Amniotic stem cell (primary cell): ENCODE results near the gene ZFYVE27.

Experiments
- DNase-seq: peaks from one replicate; lab custom pipeline; 2025; lab: John Stamatoyannopoulos, UW

ZFYVE27 gene

DNA sequence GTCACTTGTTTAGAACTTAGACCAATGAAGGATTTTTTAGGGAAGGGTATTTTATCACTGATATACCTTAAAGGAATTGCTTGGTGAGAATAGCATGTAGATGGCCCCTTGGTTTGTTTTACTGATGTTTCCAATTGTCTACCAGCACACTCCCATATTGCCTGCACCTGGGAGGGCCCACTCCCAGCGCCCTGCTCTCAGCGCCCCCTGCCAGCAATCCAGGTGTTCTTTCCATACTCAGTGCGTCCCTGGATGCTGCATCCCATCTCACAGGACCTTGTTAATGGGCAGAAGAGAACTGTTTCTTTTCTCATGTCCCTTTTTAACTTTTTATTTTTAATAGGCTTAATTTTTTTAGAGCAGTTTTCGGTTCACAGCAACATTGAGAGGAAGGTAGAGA lies 59.0 kb downstream of the ZFYVE27 start:
- no peak for DNase-seq

DNA sequence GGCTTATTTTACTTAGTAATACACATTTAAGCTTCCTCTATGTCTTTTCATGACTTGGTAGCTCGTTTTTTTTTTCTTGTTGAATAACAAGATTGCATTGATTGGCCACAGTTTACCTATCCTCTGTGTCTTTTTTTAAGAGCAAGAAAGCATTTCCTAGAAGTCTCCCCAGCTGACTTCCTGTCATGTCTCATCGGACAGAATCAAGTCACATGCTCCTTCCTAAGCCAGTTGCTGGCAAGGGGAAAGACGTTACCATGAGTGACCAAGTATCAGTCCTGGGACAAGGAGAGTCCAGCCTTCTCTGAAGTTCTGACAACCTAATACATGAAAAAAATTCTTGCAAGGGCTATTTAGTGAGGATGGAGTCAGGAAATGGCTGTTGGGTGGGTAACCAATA lies 59.7 kb downstream of the ZFYVE27 start:
- DNase-seq: no peak

DNA sequence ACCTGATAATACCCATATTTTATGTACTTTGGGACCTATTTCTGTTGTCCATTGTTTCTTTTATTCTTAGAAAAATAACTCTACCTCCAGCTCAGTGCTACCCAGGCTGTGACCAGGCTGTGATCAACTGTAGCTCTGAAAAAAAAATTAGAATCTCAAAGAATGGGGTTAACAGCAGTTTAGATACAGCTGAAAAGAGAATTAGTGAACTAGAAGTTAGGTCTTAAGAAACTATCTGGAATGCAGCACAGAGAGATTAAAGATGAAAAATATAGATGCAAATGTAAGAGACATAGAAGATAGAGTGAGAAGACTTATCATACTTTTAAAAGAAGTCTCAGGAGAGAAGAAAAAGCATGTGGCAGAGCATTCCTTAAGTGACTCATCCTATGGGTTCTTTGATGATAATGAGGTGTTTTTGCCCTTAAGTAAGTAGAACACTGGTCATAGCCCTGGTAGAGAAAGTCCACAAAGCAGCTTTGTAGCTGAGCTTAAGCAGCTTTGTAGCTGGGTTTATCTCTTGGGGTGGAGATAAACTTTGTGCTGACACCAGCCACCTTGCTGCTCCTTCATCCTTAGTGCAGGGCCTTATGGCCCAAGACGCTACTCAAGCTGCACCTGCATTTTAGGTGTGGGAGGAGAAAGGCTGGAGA lies 62.2 kb downstream of the ZFYVE27 start:
- no peak for DNase-seq

DNA sequence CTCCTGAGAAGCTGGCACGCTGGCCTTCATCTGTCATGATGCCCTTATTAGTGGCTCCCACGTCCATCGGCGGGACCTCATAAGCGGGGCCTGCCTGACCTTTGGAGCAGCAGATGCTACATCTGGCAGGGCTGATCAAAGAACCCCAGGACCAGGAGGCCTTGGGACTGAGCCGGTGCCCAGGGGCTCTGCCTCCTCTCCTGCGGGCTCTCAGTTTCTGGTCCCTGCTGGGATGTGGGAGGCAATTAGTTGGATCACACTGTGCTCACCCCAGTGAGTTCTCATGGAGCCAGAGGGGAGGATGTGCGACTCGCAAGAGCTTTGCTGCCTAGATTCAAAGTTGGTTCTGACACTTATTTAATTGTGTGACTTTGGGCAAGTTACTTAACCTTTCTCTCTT lies 63.5 kb downstream of the ZFYVE27 start:
- no peak for DNase-seq

DNA sequence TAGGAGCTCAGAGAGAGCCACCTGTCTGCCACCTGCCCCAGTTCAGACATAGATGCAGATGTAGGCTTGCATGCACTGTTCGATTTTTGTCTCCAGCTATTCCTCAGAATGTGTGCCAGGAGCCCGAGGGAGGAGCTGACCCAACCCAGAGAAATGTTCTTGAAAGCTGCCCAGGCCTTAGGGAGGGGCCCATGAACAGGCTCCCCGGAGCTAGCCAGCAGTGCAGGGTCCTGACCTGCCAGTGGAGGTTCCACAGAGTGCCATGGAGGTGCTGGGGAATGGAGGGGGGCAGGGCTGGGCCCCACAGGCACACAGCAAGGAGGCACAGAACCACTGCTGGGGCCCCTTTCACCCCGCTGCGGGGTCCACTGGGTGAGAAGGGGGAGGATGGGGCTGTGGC lies 64.5 kb downstream of the ZFYVE27 start:
- DNase-seq: no peak

DNA sequence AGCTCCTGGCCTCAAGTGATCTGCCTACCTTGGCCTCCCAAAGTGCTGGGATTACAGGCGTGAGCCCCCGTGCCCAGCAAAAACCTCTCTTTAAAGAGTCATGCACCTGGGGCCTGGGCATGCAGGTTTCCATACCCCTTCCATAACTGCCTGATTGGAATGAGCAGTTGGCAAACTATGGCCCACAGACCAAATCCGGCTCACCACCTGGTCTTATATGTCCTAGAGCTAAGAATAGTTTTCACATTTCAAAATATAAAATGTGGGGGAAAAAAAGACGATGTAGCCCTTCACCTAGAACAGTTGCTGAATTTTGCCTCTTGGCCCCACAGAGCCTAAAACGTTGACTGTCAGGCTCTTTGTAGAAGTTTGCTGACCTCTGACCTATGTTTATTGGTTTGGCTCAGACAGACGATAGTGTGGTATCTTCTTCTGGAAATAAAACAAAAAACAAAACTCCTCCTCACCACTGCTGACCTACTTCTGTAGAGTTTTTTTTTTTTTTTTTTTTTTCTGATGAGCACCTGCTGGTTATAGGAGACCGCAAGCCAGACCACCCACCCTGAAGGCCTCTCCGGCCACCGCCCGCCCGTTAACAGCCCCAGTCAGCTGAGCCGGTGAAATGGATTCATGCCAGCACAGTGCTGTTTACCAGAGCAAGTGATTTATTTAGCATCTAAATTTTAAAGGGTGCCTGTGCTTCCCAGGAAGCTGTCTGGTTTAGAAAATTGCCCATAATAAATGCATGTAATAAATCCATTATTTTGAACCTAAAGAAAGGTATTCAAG lies 68.4 kb downstream of the ZFYVE27 start:
- no peak for DNase-seq

DNA sequence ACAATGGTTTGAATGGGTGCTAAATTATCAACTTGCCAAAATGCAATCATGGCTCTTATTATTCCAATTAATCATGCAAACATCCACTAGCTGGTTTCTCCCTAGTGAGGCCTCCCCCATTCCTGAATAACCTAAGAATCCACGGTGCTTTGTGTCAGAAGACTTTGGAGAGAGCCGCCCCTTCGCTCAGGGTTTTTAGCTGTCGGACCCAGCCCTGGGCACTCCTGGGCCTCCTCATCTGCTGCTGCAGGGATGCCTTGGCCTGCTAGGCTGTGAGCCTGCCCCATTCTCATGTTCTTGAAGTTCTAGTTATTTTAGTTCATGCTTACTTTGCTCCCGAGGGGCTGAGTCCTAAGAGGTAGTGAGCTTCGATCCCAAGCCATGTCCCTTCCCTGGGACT lies 69.0 kb downstream of the ZFYVE27 start:
- no peak for DNase-seq

DNA sequence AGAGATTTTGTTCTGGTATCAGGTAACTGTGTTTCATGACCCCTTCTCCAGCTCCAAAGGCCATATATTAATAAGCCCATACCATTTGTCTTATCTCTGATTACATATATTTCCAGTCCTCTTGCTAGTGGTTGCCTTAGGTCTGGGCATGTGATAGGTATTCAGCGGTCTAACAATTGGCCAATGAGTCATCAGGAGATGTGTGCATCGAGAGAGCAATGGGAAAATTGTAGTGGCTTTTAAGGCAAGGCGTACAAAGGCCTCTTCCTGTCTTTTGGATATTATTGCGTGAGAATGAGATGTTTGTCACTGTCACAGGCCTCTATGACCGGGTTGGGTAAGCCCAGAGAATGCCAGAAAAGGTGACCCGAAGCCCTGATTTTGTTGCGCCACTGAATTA lies 73.5 kb downstream of the ZFYVE27 start:
- no peak for DNase-seq
